ENCODE data around the gene AMTN. TPM values are rescaled to one million over a fixed set of nuclear protein-coding genes. Genes with fewer than 3 reads are reported as not detected.

The AMTN gene
- polyA plus RNA-seq, 1 donor from 2014 or later = not detected

DNA sequence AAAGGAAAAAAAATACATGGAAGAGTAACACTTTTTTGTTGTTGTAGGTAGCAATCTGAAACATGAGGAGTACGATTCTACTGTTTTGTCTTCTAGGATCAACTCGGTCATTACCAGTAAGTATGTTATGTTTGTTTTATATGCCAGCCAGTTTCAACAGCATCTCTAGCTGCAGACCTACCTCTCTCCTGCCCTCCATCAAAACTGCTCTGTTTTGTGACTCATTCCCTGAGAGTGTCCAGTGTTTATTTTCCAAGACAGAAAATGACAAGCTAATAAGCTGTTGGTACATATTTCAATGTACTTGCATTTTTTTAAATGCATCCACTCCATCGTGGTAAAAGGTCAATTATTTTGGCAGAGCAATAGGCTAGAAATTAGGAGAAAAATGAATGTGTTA is 347 bp downstream of the AMTN start:
- Histone ChIP-seq H3K9me2 (ENCODE audit: insufficient read depth, low read length) (no peaks in the 10 kb centered on the region), H3K27me3 (ENCODE audit: insufficient read depth, low read depth, low read length) (no peaks in the 10 kb centered on the region), H3K4me3 (ENCODE audit: low read length) (no peak overlapping the region), H3K4me2 (ENCODE audit: low read length) (no peak overlapping the region), H3K9me3 (ENCODE audit: low read length) (no peaks in the 10 kb centered on the region), H3K36me3 (ENCODE audit: insufficient read depth, low read length) (no peaks in the 10 kb centered on the region), H3K79me2 (replicated peaks; ENCODE audit: insufficient read depth, low read length) (no peaks in the 10 kb centered on the region), H3K9ac (ENCODE audit: low read length) (no peak overlapping the region), H3K27ac (ENCODE audit: low read length) (no peak overlapping the region), H3F3A (ENCODE audit: insufficient read depth, low read length, poor library complexity, severe bottlenecking) (no peaks in the 10 kb centered on the region), H4K20me1 (ENCODE audit: insufficient read depth) (no peaks in the 10 kb centered on the region), H2AFZ (ENCODE audit: low read depth, low read length) (no peak overlapping the region)
- TF ChIP-seq RAD21 (conservative IDR thresholded peaks at IDR 0.05) (no peak), EZH2 (IDR thresholded peaks at IDR 0.05; ENCODE audit: borderline replicate concordance, insufficient read depth, low read length, poor library complexity, severe bottlenecking) (no peak), SMC3 (conservative IDR thresholded peaks at IDR 0.05; ENCODE audit: poor library complexity) (no peak)

- H3K4me3 ChIP-seq (ENCODE audit: low read length) = no peak overlapping the region
- no peaks in the 10 kb centered on the region for H3K9me2 ChIP-seq (ENCODE audit: insufficient read depth, low read length)
- no peaks in the 10 kb centered on the region for H3K36me3 ChIP-seq (ENCODE audit: insufficient read depth, low read length)
- H3F3A ChIP-seq (ENCODE audit: insufficient read depth, low read length, poor library complexity, severe bottlenecking) = no peaks in the 10 kb centered on the region
- H3K9ac ChIP-seq (ENCODE audit: low read length) = no peak overlapping the region
- H2AFZ ChIP-seq (ENCODE audit: low read depth, low read length) = no peak overlapping the region
- no peaks in the 10 kb centered on the region for H3K79me2 ChIP-seq (replicated peaks; ENCODE audit: insufficient read depth, low read length)
- no peaks in the 10 kb centered on the region for H4K20me1 ChIP-seq (ENCODE audit: insufficient read depth)
- H3K4me2 ChIP-seq (ENCODE audit: low read length) = no peak overlapping the region
- no peak overlapping the region for H3K27ac ChIP-seq (ENCODE audit: low read length)
- no peaks in the 10 kb centered on the region for H3K27me3 ChIP-seq (ENCODE audit: insufficient read depth, low read depth, low read length)
- TF ChIP-seq TAF1 (IDR thresholded peaks at IDR 0.05; ENCODE audit: low read depth) (no peak), EZH2 (IDR thresholded peaks at IDR 0.05; ENCODE audit: borderline replicate concordance, insufficient read depth, low read length, poor library complexity, severe bottlenecking) (no peak), REST (IDR thresholded peaks at IDR 0.05; ENCODE audit: borderline replicate concordance) (no peak), EP300 (conservative IDR thresholded peaks at IDR 0.05; ENCODE audit: poor library complexity, severe bottlenecking) (no peak), RAD21 (conservative IDR thresholded peaks at IDR 0.05) (no peak), MXI1 (conservative IDR thresholded peaks at IDR 0.05; ENCODE audit: poor library complexity, severe bottlenecking) (no peak)
- TF ChIP-seq, protein P1, sequence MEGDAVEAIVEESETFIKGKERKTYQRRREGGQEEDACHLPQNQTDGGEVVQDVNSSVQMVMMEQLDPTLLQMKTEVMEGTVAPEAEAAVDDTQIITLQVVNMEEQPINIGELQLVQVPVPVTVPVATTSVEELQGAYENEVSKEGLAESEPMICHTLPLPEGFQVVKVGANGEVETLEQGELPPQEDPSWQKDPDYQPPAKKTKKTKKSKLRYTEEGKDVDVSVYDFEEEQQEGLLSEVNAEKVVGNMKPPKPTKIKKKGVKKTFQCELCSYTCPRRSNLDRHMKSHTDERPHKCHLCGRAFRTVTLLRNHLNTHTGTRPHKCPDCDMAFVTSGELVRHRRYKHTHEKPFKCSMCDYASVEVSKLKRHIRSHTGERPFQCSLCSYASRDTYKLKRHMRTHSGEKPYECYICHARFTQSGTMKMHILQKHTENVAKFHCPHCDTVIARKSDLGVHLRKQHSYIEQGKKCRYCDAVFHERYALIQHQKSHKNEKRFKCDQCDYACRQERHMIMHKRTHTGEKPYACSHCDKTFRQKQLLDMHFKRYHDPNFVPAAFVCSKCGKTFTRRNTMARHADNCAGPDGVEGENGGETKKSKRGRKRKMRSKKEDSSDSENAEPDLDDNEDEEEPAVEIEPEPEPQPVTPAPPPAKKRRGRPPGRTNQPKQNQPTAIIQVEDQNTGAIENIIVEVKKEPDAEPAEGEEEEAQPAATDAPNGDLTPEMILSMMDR (IDR thresholded peaks at IDR 0.05; ENCODE audit: poor library complexity, severe bottlenecking) = no peak
- no peaks in the 10 kb centered on the region for H3K9me3 ChIP-seq (ENCODE audit: low read length)
Measured at GRCh38 chr4:70522626-70523025, 4.3 kb downstream of the AMTN start.

GRCh38 chr4:70530997-70531396 is 12.6 kb downstream of the AMTN start:
- H3K27ac ChIP-seq (ENCODE audit: low read length) = no peak overlapping the region
- no peak for TF ChIP-seq EZH2 (IDR thresholded peaks at IDR 0.05; ENCODE audit: borderline replicate concordance, insufficient read depth, low read length, poor library complexity, severe bottlenecking)
- TF ChIP-seq POLR2AphosphoS5 (IDR thresholded peaks at IDR 0.05) = no peak
- TF ChIP-seq, protein P1 (IDR thresholded peaks at IDR 0.05; ENCODE audit: poor library complexity, severe bottlenecking) = no peak
- no peak for TF ChIP-seq RAD21 (conservative IDR thresholded peaks at IDR 0.05)

More at GRCh38 chr4:70530997-70531396, 12.6 kb downstream of the AMTN start:
- Histone ChIP-seq H4K20me1 (ENCODE audit: insufficient read depth) (no peaks in the 10 kb centered on the region), H3K4me3 (ENCODE audit: low read length) (no peak overlapping the region), H3K27me3 (ENCODE audit: insufficient read depth, low read depth, low read length) (no peaks in the 10 kb centered on the region), H3K9ac (ENCODE audit: low read length) (no peak overlapping the region), H3F3A (ENCODE audit: insufficient read depth, low read length, poor library complexity, severe bottlenecking) (no peaks in the 10 kb centered on the region), H3K9me3 (ENCODE audit: low read length) (no peaks in the 10 kb centered on the region), H2AFZ (ENCODE audit: low read depth, low read length) (no peak overlapping the region), H3K36me3 (ENCODE audit: insufficient read depth, low read length) (no peaks in the 10 kb centered on the region), H3K4me2 (ENCODE audit: low read length) (no peak overlapping the region), H3K9me2 (ENCODE audit: insufficient read depth, low read length) (no peaks in the 10 kb centered on the region), H3K79me2 (replicated peaks; ENCODE audit: insufficient read depth, low read length) (no peaks in the 10 kb centered on the region)
